LNCAP (cell line): ENCODE data around the gene KANSL3.

Experiments
- CTCF ChIP-seq: fragments of 450-650 bp; IDR thresholded peaks from 2 replicates; pipeline ENCODE4 v1.5.1; 2017; ENCODE audit warnings: mild to moderate bottlenecking

The KANSL3 gene

GRCh38 chr2:96558485-96558884 is 79.6 kb downstream of the KANSL3 start:
- TF ChIP-seq CTCF: no peak

GRCh38 chr2:96558061-96558460 is 80.1 kb downstream of the KANSL3 start:
- no peak for TF ChIP-seq CTCF

- no peak for TF ChIP-seq CTCF
Observed at GRCh38 chr2:96556441-96557330, 81.4 kb downstream of the KANSL3 start.

- no peak for TF ChIP-seq CTCF
Observed at GRCh38 chr2:96555146-96555610, 82.9 kb downstream of the KANSL3 start.

- peak; percentile 93 for TF ChIP-seq CTCF
Observed at GRCh38 chr2:96554293-96555145, 83.6 kb downstream of the KANSL3 start.

GRCh38 chr2:96553176-96553956 is 84.7 kb downstream of the KANSL3 start:
- no peak for TF ChIP-seq CTCF
